HepG2 (cell line): Measurements from ENCODE around the gene DND1. TPM values are rescaled to one million over a fixed set of nuclear protein-coding genes. Genes with fewer than 3 reads are reported as not detected.

Experiments used
- ATAC-seq: fragments of 200-7000 bp; cut with Tn5 transposase; 3 replicates; pipeline ENCODE4 v1.9.1; 2020; ENCODE audit warnings: mild to moderate bottlenecking, moderate library complexity
- BruUV-seq: library from RNA; stranded (reverse); fragments of 400-500 nt; replicated peaks from 2 replicates; lab custom pipeline; 2021; lab: Mats Ljungman, UMichigan
- CTCF ChIA-PET: fragments of 300-600 bp; formaldehyde crosslinking; extraction: SDS; loops from one replicate; lab custom pipeline; 2021; ENCODE audit warnings: low total read pairs, inconsistent platforms, low intra/inter-chr PET ratio; lab: Yijun Ruan, JAX
- POLR2A ChIA-PET: fragments of 350-600 bp; sonication (Branson Sonifier 250); formaldehyde crosslinking; loops from one replicate; lab custom pipeline; 2020; ENCODE audit warnings: antibody characterized with exemption, inconsistent platforms; lab: Yijun Ruan, JAX
- DNase-seq: peaks from one replicate; pipeline ENCODE4 v3.0.0-alpha.2; 2015; ENCODE audit warnings: low spot score
- FAIRE-seq: peaks from 3 replicates; lab custom pipeline; 2011; peaks lifted over from hg19 to GRCh38; lab: Jason Lieb, UNC
- H2AFZ ChIP-seq: one replicate; pipeline ENCODE4 v1.6.1; 2011; ENCODE audit warnings: low read length, inconsistent platforms
- H3K27ac ChIP-seq: fragments of 300-600 bp; 3 replicates; pipeline ENCODE4 v1.8.0; 2011; ENCODE audit warnings: mixed run types, mild to moderate bottlenecking, mixed read lengths, low read length, inconsistent platforms; ENCODE audit not compliant: insufficient read depth; ENCODE audit errors: extremely low read length
- H3K27me3 ChIP-seq, 2 experiments: fragments of 200-600 bp in 1 of 2; 2 replicates in 1 of 2; 3 replicates in 1 of 2; pipeline versions ENCODE4 v1.6.0 to v1.8.0; 2011; ENCODE audit warnings: low read length in 2 of 2, mild to moderate bottlenecking in 2 of 2, moderate library complexity in 2 of 2, inconsistent platforms in 1 of 2; ENCODE audit not compliant: insufficient read depth in 2 of 2, control insufficient read depth in 1 of 2
- H3K36me3 ChIP-seq, 2 experiments: fragments of 200-600 bp in 1 of 2; replicated peaks in 1 of 2; 2 replicates in 1 of 2; 3 replicates in 1 of 2; pipeline versions ENCODE4 v1.5.1 to v1.8.0; 2011; ENCODE audit warnings: low read length in 2 of 2, inconsistent platforms in 1 of 2; ENCODE audit not compliant: insufficient read depth in 2 of 2, control insufficient read depth in 1 of 2
- H3K4me1 ChIP-seq: 2 replicates; pipeline ENCODE4 v1.5.1; 2012; ENCODE audit warnings: low read length, inconsistent platforms; ENCODE audit not compliant: insufficient read depth
- H3K4me2 ChIP-seq: 2 replicates; pipeline ENCODE4 v1.6.0; 2011; ENCODE audit warnings: low read depth, low read length, inconsistent platforms
- H3K4me3 ChIP-seq, 3 experiments: fragments of 200-600 bp in 1 of 3; sonication (generic), shearing (Covaris generic) in 1 of 3; replicated peaks in 1 of 3; 2 replicates each; pipeline ENCODE4 v1.5.1; 2011 to 2016; ENCODE audit warnings: low read length in 3 of 3, inconsistent platforms in 2 of 3, low read depth in 2 of 3, mild to moderate bottlenecking in 2 of 3, control low read depth in 1 of 3, mixed read lengths in 1 of 3; ENCODE audit not compliant: insufficient read depth in 1 of 3
- H3K79me2 ChIP-seq: one replicate; pipeline ENCODE4 v1.6.1; 2011; ENCODE audit warnings: low read length, inconsistent platforms; ENCODE audit not compliant: insufficient read depth
- H3K9ac ChIP-seq: 2 replicates; pipeline ENCODE4 v1.6.0; 2011; ENCODE audit warnings: mild to moderate bottlenecking, low read depth, low read length, inconsistent platforms; ENCODE audit not compliant: insufficient read depth
- H3K9me3 ChIP-seq: 2 replicates; pipeline ENCODE4 v1.5.1; 2012; ENCODE audit warnings: mild to moderate bottlenecking, low read length
- H4K20me1 ChIP-seq: 2 replicates; pipeline ENCODE4 v1.6.0; 2011; ENCODE audit warnings: inconsistent platforms, mild to moderate bottlenecking, low read length, moderate library complexity; ENCODE audit not compliant: insufficient read depth
- EHMT2 ChIP-seq: fragments of 200-600 bp; sonication (generic); IDR thresholded peaks from 2 replicates; pipeline ENCODE4 v1.7.0; 2017; ENCODE audit warnings: antibody characterized with exemption, low read depth, low read length, borderline replicate concordance
- FOSL2 ChIP-seq: sonication (generic); formaldehyde crosslinking; IDR thresholded peaks from 2 replicates; pipeline ENCODE4 v1.4.0; 2020; ENCODE audit warnings: missing genetic modification reagents
- ZBTB14 ChIP-seq: sonication (generic); formaldehyde crosslinking; IDR thresholded peaks from 2 replicates; pipeline ENCODE4 v1.4.0; 2020; ENCODE audit warnings: missing genetic modification reagents
- ZBTB7B ChIP-seq: sonication (generic); formaldehyde crosslinking; IDR thresholded peaks from 2 replicates; pipeline ENCODE4 v1.4.0; 2020; ENCODE audit warnings: missing genetic modification reagents
- ZSCAN9 ChIP-seq: IDR thresholded peaks from 2 replicates; pipeline ENCODE4 v1.6.1; 2016; ENCODE audit warnings: borderline replicate concordance
- WGBS: methylation state at CpG from one replicate; pipeline ENCODE4 v1.1.6; 2017; ENCODE audit warnings: low lambda C conversion rate; 5-methylcytosine and 5-hydroxymethylcytosine counted together
- in situ Hi-C: cut with HindIII; loops from 2 replicates; pipeline ENCODE4 v1.10.0; 2017; ENCODE audit warnings: low pct_unique_long_range_greater_than_20kb; ENCODE audit not compliant: extremely low pct_ligation_motif_present
- intact Hi-C: fragments of 100-400 bp; cut with micrococcal nuclease; formaldehyde crosslinking; loops from one replicate; pipeline ENCODE4 v1.10.0; 2022; ENCODE audit not compliant: unreplicated experiment
- polyA plus RNA-seq, 8 experiments: library from polyadenylated mRNA; depleted of rRNA in 3 of 8; stranded (reverse) in 7 of 8; unstranded in 1 of 8; fragments of >200 nt; fragmentation: Illumina TruSeq in 4 of 8; extraction: Trizol in 4 of 8; gene quantifications; 2 replicates each; pipeline versions ENCODE4 v1.2.1 to v1.2.3, GENCODE V29; 2011 to 2016; ENCODE audit warnings: low read depth in 4 of 8, missing spikeins in 1 of 8, mixed read lengths in 1 of 8; ENCODE audit not compliant: insufficient read depth in 1 of 8
- total RNA-seq, 5 experiments: library from RNA; depleted of rRNA; stranded (reverse); fragments of >200 nt; fragmentation: Illumina TruSeq; extraction: Trizol; gene quantifications; 2 replicates each; pipeline ENCODE4 v1.2.3, GENCODE V29; 2016; ENCODE audit warnings: low read depth in 1 of 5

The DND1 gene
- total and polyA plus RNA-seq, 2 of the 13 experiments (the other 11 are each of a cell fraction or from before 2014, with no cell fraction given): 0.48 to 0.55 TPM

GRCh38 chr5:140630292-140631035 lies 42.9 kb downstream of the DND1 start:
- H3K36me3 ChIP-seq: no peaks in the 10 kb centered on the region
- no peaks in the 10 kb centered on the region for H4K20me1 ChIP-seq
- H3K4me2 ChIP-seq: no peak overlapping the region
- BruUV-seq: no TSS peak
- ChIA-PET POLR2A (interaction anchor here (1.1 kb wide), 1 partner anchor 17 kb away, joined by 5 read pairs; the partner anchor contains the start of genes IK and NDUFA2), CTCF (no interaction called here)
- 28% methylated on average over 2 of the region's 2 CpGs for WGBS
- H3K27ac ChIP-seq: no peak overlapping the region
- no peak overlapping the region for H3K4me3 ChIP-seq
- no peak for ATAC-seq
- FAIRE-seq: no peak
- in situ Hi-C loops: loop anchor here (5.0 kb wide), 1 partner anchor 68 kb away; the partner anchor contains the start of genes APBB3 and SLC35A4
- peaks cover 33% of the 10 kb centered on the region for H3K4me1 ChIP-seq
- H3K9ac ChIP-seq: no peak overlapping the region
- H2AFZ ChIP-seq: no peak overlapping the region
- H3K27me3 ChIP-seq: no peaks in the 10 kb centered on the region
- DNase-seq: no peak
- intact Hi-C loops: no loop called here
- H3K79me2 ChIP-seq: no peaks in the 10 kb centered on the region
- TF ChIP-seq ZBTB14 (CRISPR knock-in tag): no peak
- no peak for TF ChIP-seq ZBTB7B (CRISPR knock-in tag)
- TF ChIP-seq EHMT2: no peak
- H3K9me3 ChIP-seq: peaks cover 25% of the 10 kb centered on the region

GRCh38 chr5:140628711-140629110 lies 44.7 kb downstream of the DND1 start:
- ATAC-seq: no peak
- WGBS: 0% methylated on average over 1 of the region's 1 CpG
- CTCF ChIA-PET: no interaction called here

More at GRCh38 chr5:140628711-140629110, 44.7 kb downstream of the DND1 start:
- no peaks in the 10 kb centered on the region for H3K27me3 ChIP-seq
- no peak overlapping the region for H3K4me2 ChIP-seq
- POLR2A ChIA-PET: no interaction called here
- H3K36me3 ChIP-seq: no peaks in the 10 kb centered on the region
- no TSS peak for BruUV-seq
- intact Hi-C loops (no loop called here), in situ Hi-C loops (no loop called here)
- no peak overlapping the region for H2AFZ ChIP-seq
- peaks cover 15% of the 10 kb centered on the region for H3K4me1 ChIP-seq
- no peak overlapping the region for H3K9ac ChIP-seq
- no peaks in the 10 kb centered on the region for H4K20me1 ChIP-seq
- H3K9me3 ChIP-seq: peaks cover 25% of the 10 kb centered on the region
- no peaks in the 10 kb centered on the region for H3K79me2 ChIP-seq
- H3K27ac ChIP-seq: no peak overlapping the region
- DNase-seq (no peak), FAIRE-seq (no peak)
- no peak overlapping the region for H3K4me3 ChIP-seq
- TF ChIP-seq FOSL2 (CRISPR knock-in tag): 0 out of 2 replicates have a peak, but pooled peaks have one; percentile 17
- no peak for TF ChIP-seq ZSCAN9 (CRISPR knock-in tag)
